SKM-1 treated with dmso at 0.1 percent for 144 hours (cell line): ENCODE data around the gene GOLGA8K.
"Not testable (repeated sequence)": the region's sequence is repeated elsewhere in the genome, so short reads cannot be mapped to it uniquely, and the experiment has no call there.

Experiments
- DNase-seq: peaks from one replicate; lab custom pipeline; 2025; ENCODE audit not compliant: unreplicated experiment; lab: John Stamatoyannopoulos, UW

Gene GOLGA8K

GRCh38 chr15:32358462-32358861 lies 44.6 kb downstream of the GOLGA8K start:
- not testable (repeated sequence) for DNase-seq

- not testable (repeated sequence) for DNase-seq
Observed at GRCh38 chr15:32356909-32357308, 46.2 kb downstream of the GOLGA8K start.

GRCh38 chr15:32352748-32353147 lies 50.3 kb downstream of the GOLGA8K start:
- not testable (repeated sequence) for DNase-seq

GRCh38 chr15:32350563-32351220 lies 52.4 kb downstream of the GOLGA8K start:
- DNase-seq = not testable (repeated sequence)

GRCh38 chr15:32347037-32347436 lies 56.1 kb downstream of the GOLGA8K start:
- not testable (repeated sequence) for DNase-seq

GRCh38 chr15:32345978-32346547 lies 57.0 kb downstream of the GOLGA8K start:
- DNase-seq = not testable (repeated sequence)

- not testable (repeated sequence) for DNase-seq
Observed at GRCh38 chr15:32343921-32344320, 59.2 kb downstream of the GOLGA8K start.
